ENCODE results near the gene PLAC1. TPM values are rescaled to one million over a fixed set of nuclear protein-coding genes. Genes with fewer than 3 reads are reported as not detected.

Gene PLAC1
- total and polyA plus RNA-seq, 2 of the 13 experiments (the other 11 are each of a cell fraction or from before 2014, with no cell fraction given), result 0.40 to 2.7 TPM

DNA sequence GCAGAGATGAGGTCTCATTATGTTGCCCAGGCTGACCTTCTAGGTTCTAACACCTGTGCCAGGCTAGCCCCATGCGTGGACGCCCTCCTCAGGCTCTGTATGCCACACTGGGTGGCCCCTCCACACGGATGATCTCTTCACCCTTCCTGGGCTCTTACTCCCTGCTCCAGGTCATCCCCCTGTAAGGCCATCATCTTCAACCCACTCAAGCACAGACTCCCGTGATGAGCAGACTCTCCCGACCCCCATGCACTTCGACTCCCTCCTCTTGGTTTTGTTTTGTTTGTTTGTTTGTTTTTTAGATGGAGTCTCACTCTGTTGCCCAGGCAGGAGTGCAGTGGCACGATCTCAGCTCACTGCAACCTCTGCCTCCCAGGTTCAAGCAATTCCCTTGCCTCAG lies 127.4 kb downstream of the PLAC1 start (continued):
- no peak for TF ChIP-seq PAF1 (CRISPR knock-in tag; IDR thresholded peaks at IDR 0.05)
- TF ChIP-seq ZBTB7A (CRISPR knock-in tag; IDR thresholded peaks at IDR 0.05), result no peak
- TF ChIP-seq ZNF235 (CRISPR knock-in tag; IDR thresholded peaks at IDR 0.05; ENCODE audit: borderline replicate concordance), result no peak

DNA sequence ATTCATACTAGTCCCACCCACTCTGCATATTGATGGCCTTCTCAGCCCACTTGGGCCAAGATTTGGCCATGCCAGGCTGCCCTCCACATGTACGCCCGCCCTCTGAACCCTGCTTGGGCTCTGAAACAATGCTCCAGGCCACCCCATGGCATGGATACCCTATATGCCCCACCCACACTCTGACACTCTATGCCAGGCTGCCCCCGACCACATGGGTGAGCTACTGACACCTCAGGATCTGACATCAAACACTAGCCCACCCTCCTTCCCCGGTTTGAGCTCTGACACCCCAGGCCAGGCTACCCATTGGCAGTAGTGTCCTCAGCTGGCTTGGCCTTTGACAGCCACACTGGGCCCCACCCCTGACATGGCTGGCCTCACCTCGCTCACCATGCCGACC lies 128.8 kb downstream of the PLAC1 start:
- intact Hi-C loops (cut with micrococcal nuclease; ENCODE audit: unreplicated experiment), result no loop called here
- no peak for DNase-seq (ENCODE audit: low spot score)
- FAIRE-seq, result no peak
- Histone ChIP-seq H3K79me2 (ENCODE audit: insufficient read depth, low read length) (no peaks in the 10 kb centered on the region), H4K20me1 (ENCODE audit: insufficient read depth, low read length) (no peaks in the 10 kb centered on the region), H3K4me2 (ENCODE audit: low read depth, low read length) (no peak overlapping the region), H3K36me3 (replicated peaks in 1 of 2; ENCODE audit: control insufficient read depth in 1 of 2, insufficient read depth in 2 of 2, low read length in 2 of 2) (no peaks in the 10 kb centered on the region), H3K9me3 (ENCODE audit: low read length) (no peaks in the 10 kb centered on the region), H3K27ac (ENCODE audit: extremely low read length, insufficient read depth, low read length) (no peak overlapping the region), H2AFZ (ENCODE audit: low read length) (no peak overlapping the region), H3K9ac (ENCODE audit: insufficient read depth, low read depth, low read length) (no peak overlapping the region), H3K4me3 (replicated peaks in 1 of 3; ENCODE audit: insufficient read depth in 1 of 3, low read depth in 2 of 3, low read length in 3 of 3) (no peak overlapping the region), H3K27me3 (ENCODE audit: control insufficient read depth in 1 of 2, insufficient read depth in 2 of 2, low read length in 2 of 2) (no peaks in the 10 kb centered on the region), H3K4me1 (ENCODE audit: insufficient read depth, low read length) (no peaks in the 10 kb centered on the region)
- in situ Hi-C loops (cut with HindIII; ENCODE audit: extremely low pct_ligation_motif_present, low pct_unique_long_range_greater_than_20kb), result no loop called here
- 96% methylated on average over 4 of the region's 6 CpGs for WGBS (ENCODE audit: low lambda C conversion rate)
- CTCF ChIA-PET (ENCODE audit: low intra/inter-chr PET ratio, low total read pairs), result no interaction called here
- TF ChIP-seq FOXO4 (CRISPR knock-in tag; conservative IDR thresholded peaks at IDR 0.05) (no peak), ZNF720 (CRISPR knock-in tag; IDR thresholded peaks at IDR 0.05) (no peak), FOXA3 (CRISPR knock-in tag; IDR thresholded peaks at IDR 0.05) (no peak), ZNF558 (CRISPR knock-in tag; IDR thresholded peaks at IDR 0.05; ENCODE audit: borderline replicate concordance) (no peak), FOXA1 (IDR thresholded peaks at IDR 0.05) (no peak), FOXA1 (CRISPR knock-in tag; IDR thresholded peaks at IDR 0.05) (no peak), HMG20A (CRISPR knock-in tag; IDR thresholded peaks at IDR 0.05; ENCODE audit: borderline replicate concordance) (no peak), ZNF878 (CRISPR knock-in tag; IDR thresholded peaks at IDR 0.05) (no peak), ZBTB44 (CRISPR knock-in tag; IDR thresholded peaks at IDR 0.05) (no peak), CENPBD1 (CRISPR knock-in tag; IDR thresholded peaks at IDR 0.05; ENCODE audit: borderline replicate concordance, low read depth) (no peak), KDM5B (CRISPR knock-in tag; IDR thresholded peaks at IDR 0.05; ENCODE audit: borderline replicate concordance) (no peak), ELF3 (CRISPR knock-in tag; IDR thresholded peaks at IDR 0.05) (no peak)
- no TSS peak for BruUV-seq (replicated peaks)
- no peak for ATAC-seq
- POLR2A ChIA-PET, result no interaction called here

Data from HepG2 (cell line).